ENCODE results near the gene KCTD7.
"Not testable (repeated sequence)": the region's sequence is repeated elsewhere in the genome, so short reads cannot be mapped to it uniquely, and the experiment has no call there.

- not testable (repeated sequence) for TF ChIP-seq CTCF, POLR2A (IDR thresholded peaks at IDR 0.05)
Observed at GRCh38 chr7:66683094-66683769, 54.6 kb downstream of the KCTD7 start.

All from thyroid gland (tissue), 4 donors.